ENCODE results near the gene CPLX1. TPM values are rescaled to one million over a fixed set of nuclear protein-coding genes. Genes with fewer than 3 reads are reported as not detected.
A peak's percentile ranks its signal among the peaks of the same experiment; 100 is the strongest.

CPLX1 gene
- total RNA-seq, 1 donor, result not detected

DNA sequence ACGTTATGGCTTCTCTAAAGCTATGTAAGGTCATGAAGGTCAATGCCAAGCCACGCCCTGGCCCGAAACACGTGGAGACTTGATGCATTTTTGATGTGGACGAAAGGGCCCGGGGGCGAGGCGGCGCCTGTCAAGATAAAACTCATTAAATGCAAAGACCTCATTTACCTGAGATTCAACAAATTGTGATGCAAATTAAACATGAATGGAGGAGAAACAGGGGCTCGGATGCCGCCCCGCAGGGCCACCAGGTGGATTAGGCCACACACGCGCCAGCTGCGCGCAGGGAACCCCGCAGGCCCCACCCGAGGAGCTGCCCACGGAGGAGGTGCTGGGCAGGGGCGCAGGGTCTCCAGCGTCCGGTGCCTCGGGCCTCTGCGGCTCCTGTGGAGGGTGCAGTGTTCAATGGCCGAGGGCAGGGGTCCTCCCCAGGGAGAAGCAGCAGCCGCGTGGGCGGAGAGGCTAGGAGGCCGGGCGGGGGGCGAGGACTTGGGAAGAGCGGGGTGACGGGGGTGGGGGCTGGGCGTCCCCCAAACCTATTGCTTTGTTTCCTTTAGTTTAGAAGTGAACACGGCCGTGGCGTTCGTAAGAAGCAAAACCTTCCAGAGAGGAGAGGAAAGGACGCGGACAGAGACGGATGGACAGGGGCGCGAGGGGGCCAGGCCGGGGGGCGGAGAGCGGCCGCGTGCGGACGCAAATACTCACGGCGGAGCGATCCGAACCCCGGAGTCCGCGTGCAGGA is 40.4 kb downstream of the CPLX1 start:
- H3K79me2 ChIP-seq (ENCODE audit: insufficient read depth, low read length), result peaks cover 11% of the 10 kb centered on the region
- H3K36me3 ChIP-seq (ENCODE audit: insufficient read depth, low read length), result peaks cover 1% of the 10 kb centered on the region
- no peak overlapping the region for H2AFZ ChIP-seq (ENCODE audit: low read length)
- no peak overlapping the region for H3K27ac ChIP-seq (ENCODE audit: low read depth, low read length)
- H4K20me1 ChIP-seq (ENCODE audit: insufficient read depth, low read length), result peaks cover 9% of the 10 kb centered on the region
- no peak for TF ChIP-seq CTCF (IDR thresholded peaks at IDR 0.05; ENCODE audit: extremely low read depth, low read depth, low read length)
- peaks cover 10% of the 10 kb centered on the region for H3K4me1 ChIP-seq (ENCODE audit: insufficient read depth, low read length)
- H3K4me2 ChIP-seq (ENCODE audit: insufficient read depth, low read length), result no peak overlapping the region
- peaks cover 30% of the 10 kb centered on the region for H3K27me3 ChIP-seq (ENCODE audit: insufficient read depth, low read length)
- DNase-seq (ENCODE audit: insufficient read length, low spot score, missing footprints), result peak; percentile 69
- no peaks in the 10 kb centered on the region for H3K9me3 ChIP-seq (ENCODE audit: low read depth, low read length)
- no peak overlapping the region for H3K4me3 ChIP-seq (ENCODE audit: insufficient read depth, low read length)

DNA sequence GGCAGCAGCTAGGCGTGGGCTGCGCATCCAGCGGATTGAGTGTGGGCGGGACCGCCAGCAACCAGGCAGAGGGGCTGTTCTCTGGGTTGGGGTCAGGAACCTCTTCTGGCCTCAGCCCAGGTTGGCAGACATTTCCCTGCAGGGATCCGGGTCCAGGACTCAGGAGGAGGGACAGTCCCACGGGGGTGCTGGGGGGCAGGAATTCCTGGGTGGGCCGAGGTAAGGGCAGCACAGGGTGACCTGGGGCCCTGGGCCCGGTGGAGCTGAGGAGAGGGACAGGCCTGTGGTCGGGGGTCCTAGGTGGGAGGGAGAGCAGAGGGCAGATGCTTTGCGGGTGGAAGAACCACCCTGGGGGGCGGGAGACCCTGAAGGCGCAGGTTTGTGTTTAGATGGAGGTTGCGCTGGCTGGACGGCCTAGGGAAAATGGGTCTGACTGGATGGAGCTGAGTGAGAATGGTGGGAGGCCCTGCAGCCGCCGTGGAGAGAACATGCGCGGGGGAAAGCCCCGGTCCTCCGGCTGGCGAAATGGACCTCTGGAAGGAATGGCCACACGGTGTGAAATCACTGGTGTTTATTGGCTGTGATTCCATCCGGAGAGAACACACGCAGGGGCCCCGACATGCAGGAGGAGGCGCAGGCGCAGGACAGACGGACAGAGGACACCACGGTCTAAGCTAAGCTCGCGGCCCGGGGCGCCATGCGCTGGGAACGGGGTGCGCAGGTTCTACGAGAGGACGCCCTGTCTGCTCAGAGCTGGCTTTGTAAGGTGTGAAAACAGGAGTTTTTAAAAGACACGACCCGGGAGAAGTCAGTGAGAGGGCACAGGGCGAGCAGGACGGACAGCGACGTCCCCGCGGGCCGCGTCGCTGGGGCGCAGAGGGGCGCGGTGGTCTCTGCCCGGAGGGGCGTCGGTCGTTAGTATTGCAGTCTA is 41.3 kb downstream of the CPLX1 start:
- peaks cover 30% of the 10 kb centered on the region for H3K27me3 ChIP-seq (ENCODE audit: insufficient read depth, low read length)
- H4K20me1 ChIP-seq (ENCODE audit: insufficient read depth, low read length), result peaks cover 13% of the 10 kb centered on the region
- H3K27ac ChIP-seq (ENCODE audit: low read depth, low read length), result no peak overlapping the region
- no peak overlapping the region for H3K4me2 ChIP-seq (ENCODE audit: insufficient read depth, low read length)
- peaks cover 9% of the 10 kb centered on the region for H3K36me3 ChIP-seq (ENCODE audit: insufficient read depth, low read length)
- TF ChIP-seq CTCF (IDR thresholded peaks at IDR 0.05; ENCODE audit: extremely low read depth, low read depth, low read length), result no peak
- H3K4me3 ChIP-seq (ENCODE audit: insufficient read depth, low read length), result no peak overlapping the region
- H3K79me2 ChIP-seq (ENCODE audit: insufficient read depth, low read length), result peaks cover 20% of the 10 kb centered on the region
- H3K4me1 ChIP-seq (ENCODE audit: insufficient read depth, low read length), result peaks cover 14% of the 10 kb centered on the region
- DNase-seq (ENCODE audit: insufficient read length, low spot score, missing footprints), result peak; percentile 71
- H2AFZ ChIP-seq (ENCODE audit: low read length), result no peak overlapping the region
- H3K9me3 ChIP-seq (ENCODE audit: low read depth, low read length), result no peaks in the 10 kb centered on the region

GRCh38 chr4:781493-782216 is 44.3 kb downstream of the CPLX1 start:
- peak overlapping the region; percentile 88 for H2AFZ ChIP-seq (ENCODE audit: low read length)
- H4K20me1 ChIP-seq (ENCODE audit: insufficient read depth, low read length), result peaks cover 37% of the 10 kb centered on the region
- H3K36me3 ChIP-seq (ENCODE audit: insufficient read depth, low read length), result peaks cover 37% of the 10 kb centered on the region
- H3K27me3 ChIP-seq (ENCODE audit: insufficient read depth, low read length), result peaks cover 12% of the 10 kb centered on the region
- no peaks in the 10 kb centered on the region for H3K9me3 ChIP-seq (ENCODE audit: low read depth, low read length)
- H3K4me1 ChIP-seq (ENCODE audit: insufficient read depth, low read length), result peaks cover 14% of the 10 kb centered on the region
- H3K79me2 ChIP-seq (ENCODE audit: insufficient read depth, low read length), result peaks cover 50% of the 10 kb centered on the region
- H3K4me2 ChIP-seq (ENCODE audit: insufficient read depth, low read length), result peak overlapping the region; percentile 95
- peak; percentile 100 for DNase-seq (ENCODE audit: insufficient read length, low spot score, missing footprints)
- no peak for TF ChIP-seq CTCF (IDR thresholded peaks at IDR 0.05; ENCODE audit: extremely low read depth, low read depth, low read length)
- H3K4me3 ChIP-seq (ENCODE audit: insufficient read depth, low read length), result peak overlapping the region; percentile 99
- H3K27ac ChIP-seq (ENCODE audit: low read depth, low read length), result peak overlapping the region; percentile 96

Measured in osteoblast (primary cell).